Thyroid gland (tissue), 4 donors: ENCODE results near the gene TAS1R3.

ENCODE experiments used
- CTCF ChIP-seq, 6 experiments: fragments of 200-600 bp in 3 of 6; fragments of 450-650 bp in 3 of 6; sonication (generic) in 3 of 6; IDR thresholded peaks; one replicate each; pipeline ENCODE4 v1.5.1; 2016 to 2019; ENCODE audit warnings: antibody characterized with exemption in 6 of 6, mild to moderate bottlenecking in 2 of 6, inconsistent platforms in 1 of 6, moderate library complexity in 1 of 6
- POLR2A ChIP-seq, 2 donors: fragments of 450-650 bp; IDR thresholded peaks; one replicate each; pipeline ENCODE4 v1.6.1; 2017; ENCODE audit warnings: antibody characterized with exemption in 2 of 2, mild to moderate bottlenecking in 2 of 2, moderate library complexity in 1 of 2

GRCh38 chr1:1359308-1359663 lies 28.2 kb downstream of the TAS1R3 start:
- TF ChIP-seq CTCF (IDR thresholded peaks at IDR 0.05) (no peak), POLR2A (IDR thresholded peaks at IDR 0.05) (no peak)
